ENCODE data around the gene HTR4.
A peak's percentile ranks its signal among the peaks of the same experiment; 100 is the strongest.
"Not testable (repeated sequence)": the region's sequence is repeated elsewhere in the genome, so short reads cannot be mapped to it uniquely, and the experiment has no call there.

HTR4 gene

GRCh38 chr5:148477429-148477828 lies 176.9 kb downstream of the HTR4 start:
- H3K27ac ChIP-seq (ENCODE audit: low read depth, low read length): no peak overlapping the region
- H3K36me3 ChIP-seq (ENCODE audit: insufficient read depth, low read length): no peaks in the 10 kb centered on the region
- 0 out of 2 replicates have a peak, but pooled peaks cover 8% of the 10 kb centered on the region for H3K27me3 ChIP-seq (ENCODE audit: insufficient read depth, low read length)
- H3K4me3 ChIP-seq (ENCODE audit: low read depth, low read length): no peak overlapping the region
- H3K79me2 ChIP-seq (ENCODE audit: control insufficient read depth, insufficient read depth, low read length, unreplicated experiment): no peaks in the 10 kb centered on the region
- no peak overlapping the region for H2AFZ ChIP-seq (ENCODE audit: low read length, unreplicated experiment)
- peaks cover 12% of the 10 kb centered on the region for H3K4me1 ChIP-seq (ENCODE audit: control insufficient read depth, insufficient read depth, low read length, unreplicated experiment)

GRCh38 chr5:148476302-148476701 lies 178.0 kb downstream of the HTR4 start:
- Histone ChIP-seq H3K4me1 (ENCODE audit: control insufficient read depth, insufficient read depth, low read length, unreplicated experiment) (peaks cover 23% of the 10 kb centered on the region), H2AFZ (ENCODE audit: low read length, unreplicated experiment) (no peak overlapping the region), H3K79me2 (ENCODE audit: control insufficient read depth, insufficient read depth, low read length, unreplicated experiment) (no peaks in the 10 kb centered on the region), H3K4me3 (ENCODE audit: low read depth, low read length) (no peak overlapping the region), H3K27ac (ENCODE audit: low read depth, low read length) (no peak overlapping the region), H3K36me3 (ENCODE audit: insufficient read depth, low read length) (no peaks in the 10 kb centered on the region), H3K27me3 (ENCODE audit: insufficient read depth, low read length) (0 out of 2 replicates have a peak, but pooled peaks cover 8% of the 10 kb centered on the region)

GRCh38 chr5:148474025-148474511 lies 180.3 kb downstream of the HTR4 start:
- H3K4me3 ChIP-seq (ENCODE audit: low read depth, low read length): peak overlapping the region; percentile 70
- no peaks in the 10 kb centered on the region for H3K36me3 ChIP-seq (ENCODE audit: insufficient read depth, low read length)
- H3K27ac ChIP-seq (ENCODE audit: low read depth, low read length): peak overlapping the region; percentile 67
- 0 out of 2 replicates have a peak, but pooled peaks cover 8% of the 10 kb centered on the region for H3K27me3 ChIP-seq (ENCODE audit: insufficient read depth, low read length)
- peaks cover 36% of the 10 kb centered on the region for H3K4me1 ChIP-seq (ENCODE audit: control insufficient read depth, insufficient read depth, low read length, unreplicated experiment)
- no peaks in the 10 kb centered on the region for H3K79me2 ChIP-seq (ENCODE audit: control insufficient read depth, insufficient read depth, low read length, unreplicated experiment)
- peak overlapping the region; percentile 48 for H2AFZ ChIP-seq (ENCODE audit: low read length, unreplicated experiment)

GRCh38 chr5:148471379-148471778 lies 182.9 kb downstream of the HTR4 start:
- no peaks in the 10 kb centered on the region for H3K27me3 ChIP-seq (ENCODE audit: insufficient read depth, low read length)

GRCh38 chr5:148469501-148469935 lies 184.8 kb downstream of the HTR4 start:
- Histone ChIP-seq H3K4me1 (ENCODE audit: control insufficient read depth, insufficient read depth, low read length, unreplicated experiment) (peaks cover 37% of the 10 kb centered on the region), H3K79me2 (ENCODE audit: control insufficient read depth, insufficient read depth, low read length, unreplicated experiment) (no peaks in the 10 kb centered on the region), H2AFZ (ENCODE audit: low read length, unreplicated experiment) (peak overlapping the region; percentile 79), H3K36me3 (ENCODE audit: insufficient read depth, low read length) (no peaks in the 10 kb centered on the region), H3K27me3 (ENCODE audit: insufficient read depth, low read length) (no peaks in the 10 kb centered on the region), H3K27ac (ENCODE audit: low read depth, low read length) (peak overlapping the region; percentile 42), H3K4me3 (ENCODE audit: low read depth, low read length) (no peak overlapping the region)

More at GRCh38 chr5:148471379-148471778, 182.9 kb downstream of the HTR4 start:
- Histone ChIP-seq H2AFZ (ENCODE audit: low read length, unreplicated experiment) (peak overlapping the region; percentile 23), H3K4me1 (ENCODE audit: control insufficient read depth, insufficient read depth, low read length, unreplicated experiment) (peaks cover 37% of the 10 kb centered on the region), H3K27ac (ENCODE audit: low read depth, low read length) (peak overlapping the region; percentile 63), H3K4me3 (ENCODE audit: low read depth, low read length) (no peak overlapping the region), H3K79me2 (ENCODE audit: control insufficient read depth, insufficient read depth, low read length, unreplicated experiment) (no peaks in the 10 kb centered on the region), H3K36me3 (ENCODE audit: insufficient read depth, low read length) (no peaks in the 10 kb centered on the region)

GRCh38 chr5:148468746-148469145 lies 185.6 kb downstream of the HTR4 start:
- H3K4me3 ChIP-seq (ENCODE audit: low read depth, low read length); H3K36me3 ChIP-seq (ENCODE audit: insufficient read depth, low read length); H3K79me2 ChIP-seq (ENCODE audit: control insufficient read depth, insufficient read depth, low read length, unreplicated experiment); H2AFZ ChIP-seq (ENCODE audit: low read length, unreplicated experiment); H3K27ac ChIP-seq (ENCODE audit: low read depth, low read length); H3K27me3 ChIP-seq (ENCODE audit: insufficient read depth, low read length): not testable (repeated sequence)
- peaks cover 34% of the 10 kb centered on the region for H3K4me1 ChIP-seq (ENCODE audit: control insufficient read depth, insufficient read depth, low read length, unreplicated experiment)

GRCh38 chr5:148467958-148468357 lies 186.4 kb downstream of the HTR4 start:
- Histone ChIP-seq H3K27ac (ENCODE audit: low read depth, low read length) (no peak overlapping the region), H3K79me2 (ENCODE audit: control insufficient read depth, insufficient read depth, low read length, unreplicated experiment) (no peaks in the 10 kb centered on the region), H3K4me1 (ENCODE audit: control insufficient read depth, insufficient read depth, low read length, unreplicated experiment) (peaks cover 28% of the 10 kb centered on the region), H3K36me3 (ENCODE audit: insufficient read depth, low read length) (no peaks in the 10 kb centered on the region), H3K27me3 (ENCODE audit: insufficient read depth, low read length) (no peaks in the 10 kb centered on the region), H2AFZ (ENCODE audit: low read length, unreplicated experiment) (no peak overlapping the region), H3K4me3 (ENCODE audit: low read depth, low read length) (no peak overlapping the region)

- Histone ChIP-seq H3K79me2 (ENCODE audit: control insufficient read depth, insufficient read depth, low read length, unreplicated experiment) (no peaks in the 10 kb centered on the region), H3K4me3 (ENCODE audit: low read depth, low read length) (no peak overlapping the region), H2AFZ (ENCODE audit: low read length, unreplicated experiment) (no peak overlapping the region)
Measured at GRCh38 chr5:148466236-148466580, 188.1 kb downstream of the HTR4 start.

GRCh38 chr5:148465381-148466235 lies 188.7 kb downstream of the HTR4 start:
- Histone ChIP-seq H3K79me2 (ENCODE audit: control insufficient read depth, insufficient read depth, low read length, unreplicated experiment) (no peaks in the 10 kb centered on the region), H3K27ac (ENCODE audit: low read depth, low read length) (no peak overlapping the region), H3K36me3 (ENCODE audit: insufficient read depth, low read length) (no peaks in the 10 kb centered on the region), H2AFZ (ENCODE audit: low read length, unreplicated experiment) (no peak overlapping the region), H3K4me3 (ENCODE audit: low read depth, low read length) (no peak overlapping the region), H3K4me1 (ENCODE audit: control insufficient read depth, insufficient read depth, low read length, unreplicated experiment) (peaks cover 10% of the 10 kb centered on the region), H3K27me3 (ENCODE audit: insufficient read depth, low read length) (no peaks in the 10 kb centered on the region)

More at GRCh38 chr5:148466236-148466580, 188.1 kb downstream of the HTR4 start:
- Histone ChIP-seq H3K27me3 (ENCODE audit: insufficient read depth, low read length) (no peaks in the 10 kb centered on the region), H3K27ac (ENCODE audit: low read depth, low read length) (no peak overlapping the region), H3K4me1 (ENCODE audit: control insufficient read depth, insufficient read depth, low read length, unreplicated experiment) (peaks cover 13% of the 10 kb centered on the region), H3K36me3 (ENCODE audit: insufficient read depth, low read length) (no peaks in the 10 kb centered on the region)

- Histone ChIP-seq H3K36me3 (ENCODE audit: insufficient read depth, low read length) (no peaks in the 10 kb centered on the region), H3K27ac (ENCODE audit: low read depth, low read length) (no peak overlapping the region), H3K27me3 (ENCODE audit: insufficient read depth, low read length) (no peaks in the 10 kb centered on the region), H2AFZ (ENCODE audit: low read length, unreplicated experiment) (no peak overlapping the region), H3K4me3 (ENCODE audit: low read depth, low read length) (no peak overlapping the region), H3K4me1 (ENCODE audit: control insufficient read depth, insufficient read depth, low read length, unreplicated experiment) (no peaks in the 10 kb centered on the region), H3K79me2 (ENCODE audit: control insufficient read depth, insufficient read depth, low read length, unreplicated experiment) (no peaks in the 10 kb centered on the region)
Measured at GRCh38 chr5:148459669-148460068, 194.7 kb downstream of the HTR4 start.
